Pancreas (tissue), 10 donors: ENCODE results near the gene SHANK3. TPM values are rescaled to one million over a fixed set of nuclear protein-coding genes. Genes with fewer than 3 reads are reported as not detected.
A peak's percentile ranks its signal among the peaks of the same experiment; 100 is the strongest.

Source experiments
- ATAC-seq, 4 donors: fragments of 200-7000 bp; cut with Tn5 transposase; one replicate each; pipeline versions ENCODE4 v1.8.0 to v1.9.1; 2020; ENCODE audit warnings: mild to moderate bottlenecking in 4 of 4, moderate library complexity in 4 of 4
- DNase-seq, 6 donors: peaks; one replicate each; pipeline ENCODE4 v3.0.0-alpha.2; 2020
- FAIRE-seq: peaks from 2 replicates; lab custom pipeline; 2012; peaks lifted over from hg19 to GRCh38; lab: Jason Lieb, UNC
- H3K27ac ChIP-seq, 4 donors: fragments of 200-600 bp; sonication (generic); 1 replicate in 3 of 4; 2 replicates in 1 of 4; pipeline versions ENCODE4 v1.5.0 to v1.8.0; 2020
- H3K27me3 ChIP-seq, 4 donors: fragments of 200-600 bp; one replicate each; pipeline ENCODE4 v1.8.0; 2021
- H3K36me3 ChIP-seq, 3 donors: fragments of 200-600 bp; sonication (generic) in 1 of 3; one replicate each; pipeline versions ENCODE4 v1.5.0 to v1.8.0; 2020 to 2021
- H3K4me1 ChIP-seq, 3 donors: fragments of 200-600 bp; one replicate each; pipeline ENCODE4 v1.8.0; 2021
- H3K4me3 ChIP-seq, 4 donors: fragments of 200-600 bp; sonication (generic) in 2 of 4; one replicate each; pipeline versions ENCODE4 v1.5.0 to v1.8.0; 2020 to 2021
- H3K9me3 ChIP-seq, 4 donors: fragments of 200-600 bp; one replicate each; pipeline ENCODE4 v1.8.0; 2021
- WGBS, 2 donors: extraction: QIAGEN DNeasy Blood & Tissue Kit; methylation state at CpG; one replicate each; pipeline ENCODE4 v1.1.7; 2013; 5-methylcytosine and 5-hydroxymethylcytosine counted together
- intact Hi-C, 3 donors: fragments of 100-400 bp; cut with DNase I; formaldehyde crosslinking; loops; one replicate each; pipeline versions ENCODE4 v1.11.1 to v1.14.2; 2022
- polyA plus RNA-seq, 2 donors: library from polyadenylated mRNA; stranded (reverse); fragments of 200-250 nt; gene quantifications; one replicate each; pipeline ENCODE4 v1.2.3, GENCODE V29; 2013
- total RNA-seq, 6 donors: library from RNA; stranded (reverse); fragmentation: NEBNext Ultra II Directional in 4 of 6; extraction: Animal tissue kit (Norgen Biotek cat#: 25700) in 4 of 6; gene quantifications; one replicate each; pipeline versions ENCODE4 v1.2.1 to v1.2.4, GENCODE V29; 2021 to 2023
- TF ChIP-seq, protein P1 (sequence below), 4 donors: fragments of 200-600 bp; sonication (generic) in 3 of 4; IDR thresholded peaks; one replicate each; pipeline versions ENCODE4 v1.5.0 to v1.8.0; 2021; ENCODE audit warnings: antibody characterized with exemption in 4 of 4
- donor health status: healthy with polysubstance abuse.
- donor health status: DM: no; HTN: no; CAD: no; lungs with moderate emphysema.
- donor health status: DM: no; HTN: no; CAD: no.
- donor health status: control.
- donor health status: control.
- donor health status: Bipolar disorder and iron deficiency.
- donor health status: DM: yes; HTN: yes; CAD: no.
- donor health status: DM: no; HTN: no; CAD: no.
- donor health status: DM: no; HTN: no; CAD: no.
- donor health status: DM: yes; HTN: yes; CAD: no.

SHANK3 gene
- total and polyA plus RNA-seq, 8 donors: 2.7 to 18.9 (median 4.4) TPM

DNA sequence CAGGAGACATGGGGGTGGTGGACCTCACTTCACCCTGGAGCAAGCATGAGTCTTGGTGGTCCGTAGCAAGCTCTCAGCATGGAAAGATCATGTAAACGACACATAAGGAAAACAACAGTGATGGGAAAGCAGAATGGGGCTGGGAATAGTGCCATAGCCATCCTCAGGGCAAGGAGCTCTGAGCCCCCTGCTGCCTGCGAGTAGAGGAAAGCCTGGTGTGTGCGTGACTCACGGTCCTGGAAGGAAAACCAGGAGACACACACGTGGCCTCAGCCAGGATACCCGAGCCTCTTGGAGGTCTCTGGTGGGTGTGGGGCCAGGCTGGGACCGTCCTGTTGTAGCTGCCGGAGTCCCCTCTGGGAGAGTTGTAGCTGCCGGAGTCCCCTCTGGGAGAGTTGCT lies 12.4 kb downstream of the SHANK3 start:
- Histone ChIP-seq H3K4me3 (no peak overlapping the region), H3K4me1 (no peaks in the 10 kb centered on the region), H3K27ac (no peak overlapping the region), H3K36me3 (no peaks in the 10 kb centered on the region), H3K27me3 (no peaks in the 10 kb centered on the region), H3K9me3 (no peaks in the 10 kb centered on the region)
- FAIRE-seq (no peak), ATAC-seq (no peak), DNase-seq (peak in 2 of 6 donors; percentile 7 to 21)
- intact Hi-C loops: no loop called here
- WGBS, 2 donors: 41 to 49% methylated on average over 10 of the region's 10 CpGs
- TF ChIP-seq, protein P1, sequence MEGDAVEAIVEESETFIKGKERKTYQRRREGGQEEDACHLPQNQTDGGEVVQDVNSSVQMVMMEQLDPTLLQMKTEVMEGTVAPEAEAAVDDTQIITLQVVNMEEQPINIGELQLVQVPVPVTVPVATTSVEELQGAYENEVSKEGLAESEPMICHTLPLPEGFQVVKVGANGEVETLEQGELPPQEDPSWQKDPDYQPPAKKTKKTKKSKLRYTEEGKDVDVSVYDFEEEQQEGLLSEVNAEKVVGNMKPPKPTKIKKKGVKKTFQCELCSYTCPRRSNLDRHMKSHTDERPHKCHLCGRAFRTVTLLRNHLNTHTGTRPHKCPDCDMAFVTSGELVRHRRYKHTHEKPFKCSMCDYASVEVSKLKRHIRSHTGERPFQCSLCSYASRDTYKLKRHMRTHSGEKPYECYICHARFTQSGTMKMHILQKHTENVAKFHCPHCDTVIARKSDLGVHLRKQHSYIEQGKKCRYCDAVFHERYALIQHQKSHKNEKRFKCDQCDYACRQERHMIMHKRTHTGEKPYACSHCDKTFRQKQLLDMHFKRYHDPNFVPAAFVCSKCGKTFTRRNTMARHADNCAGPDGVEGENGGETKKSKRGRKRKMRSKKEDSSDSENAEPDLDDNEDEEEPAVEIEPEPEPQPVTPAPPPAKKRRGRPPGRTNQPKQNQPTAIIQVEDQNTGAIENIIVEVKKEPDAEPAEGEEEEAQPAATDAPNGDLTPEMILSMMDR (IDR thresholded peaks at IDR 0.05): no peak

- Histone ChIP-seq H3K4me1 (no peaks in the 10 kb centered on the region), H3K4me3 (no peak overlapping the region), H3K36me3 (no peaks in the 10 kb centered on the region), H3K27ac (no peak overlapping the region), H3K9me3 (no peaks in the 10 kb centered on the region), H3K27me3 (no peaks in the 10 kb centered on the region)
- DNase-seq: no peak
- TF ChIP-seq, protein P1 (IDR thresholded peaks at IDR 0.05): no peak
- ATAC-seq: no peak
- 49 to 58% methylated on average over 9 of the region's 9 CpGs for WGBS, 2 donors
- intact Hi-C loops: no loop called here
- no peak for FAIRE-seq
Measured at GRCh38 chr22:50686794-50687193, 14.2 kb downstream of the SHANK3 start.

DNA sequence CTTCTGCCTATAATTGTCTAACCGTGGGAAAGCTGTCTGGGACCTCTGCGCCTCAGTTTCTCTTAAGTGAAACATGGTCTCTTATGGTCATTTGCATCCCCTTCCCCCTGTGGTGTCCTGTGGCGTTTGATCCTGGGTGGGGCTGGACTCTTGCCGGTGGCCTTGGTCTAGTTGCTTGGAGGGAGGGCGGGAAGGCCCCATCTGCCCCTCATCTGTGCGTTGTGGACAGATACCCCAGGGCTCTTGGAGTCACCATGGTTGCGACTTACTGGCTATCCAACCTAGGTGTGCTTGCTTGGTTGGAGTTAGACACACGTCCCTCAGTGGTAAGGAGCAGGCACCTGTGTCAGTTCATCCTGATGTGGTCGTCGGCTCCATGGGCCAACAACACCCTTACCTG lies 15.2 kb downstream of the SHANK3 start:
- WGBS, 2 donors: 60 to 62% methylated on average over 10 of the region's 10 CpGs
- no peaks in the 10 kb centered on the region for H3K36me3 ChIP-seq
- H3K4me3 ChIP-seq: no peak overlapping the region
- ATAC-seq: no peak
- DNase-seq: peak in 1 of 6 donors; percentile 18
- no peaks in the 10 kb centered on the region for H3K9me3 ChIP-seq
- intact Hi-C loops: no loop called here
- no peak overlapping the region for H3K27ac ChIP-seq
- H3K27me3 ChIP-seq: no peaks in the 10 kb centered on the region
- FAIRE-seq: no peak
- TF ChIP-seq, protein P1 (IDR thresholded peaks at IDR 0.05): no peak
- H3K4me1 ChIP-seq: no peaks in the 10 kb centered on the region

DNA sequence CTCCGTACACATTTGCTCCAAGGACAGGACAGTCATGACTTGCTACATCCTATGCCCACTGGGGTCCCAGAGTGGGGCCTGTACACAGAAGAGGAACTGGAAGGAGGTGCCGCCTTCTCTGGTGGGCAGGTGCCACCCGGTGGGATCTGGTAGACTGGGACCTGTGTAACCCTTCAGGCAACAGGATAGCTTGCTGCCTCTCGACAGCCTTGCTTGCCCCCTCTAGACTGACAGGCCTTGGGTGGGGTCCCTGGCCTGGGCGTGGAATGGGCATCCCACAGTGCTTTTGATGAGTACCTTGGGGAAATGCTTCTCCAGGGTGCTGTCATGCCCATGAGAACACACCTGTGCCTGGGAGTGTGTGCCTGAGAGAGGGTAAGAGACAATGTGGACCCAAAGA lies 15.8 kb downstream of the SHANK3 start:
- H3K27me3 ChIP-seq: no peaks in the 10 kb centered on the region
- no peak for ATAC-seq
- no peaks in the 10 kb centered on the region for H3K4me1 ChIP-seq
- peak in 2 of 6 donors; percentile 37 to 43 for DNase-seq
- TF ChIP-seq, protein P1 (IDR thresholded peaks at IDR 0.05): no peak
- no peaks in the 10 kb centered on the region for H3K36me3 ChIP-seq
- no peak for FAIRE-seq
- 68 to 70% methylated on average over 5 of the region's 5 CpGs for WGBS, 2 donors
- no peak overlapping the region for H3K27ac ChIP-seq
- H3K9me3 ChIP-seq: no peaks in the 10 kb centered on the region
- intact Hi-C loops: no loop called here
- no peak overlapping the region for H3K4me3 ChIP-seq

DNA sequence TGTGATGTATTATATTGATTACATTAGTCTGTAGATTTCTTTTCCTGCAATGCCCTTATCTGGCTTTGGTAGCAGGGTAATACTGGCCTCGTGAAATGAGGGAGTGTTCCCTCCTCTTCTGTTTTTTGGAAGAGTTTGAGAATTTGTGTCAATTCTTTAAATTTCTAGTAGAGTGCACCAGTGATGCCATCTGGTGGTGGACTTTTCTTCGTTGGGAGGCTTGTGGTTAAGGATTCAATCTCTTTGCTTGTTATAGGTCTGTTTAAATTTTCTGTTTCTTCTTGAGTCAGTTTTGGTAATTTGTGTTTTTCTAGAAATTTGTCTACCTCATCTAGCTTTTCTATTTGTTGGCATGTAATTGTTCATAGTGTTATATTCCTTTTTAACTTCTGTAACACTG lies 18.9 kb downstream of the SHANK3 start:
- Histone ChIP-seq H3K4me1 (no peaks in the 10 kb centered on the region), H3K27ac (no peak overlapping the region), H3K36me3 (no peaks in the 10 kb centered on the region), H3K9me3 (no peaks in the 10 kb centered on the region), H3K4me3 (no peak overlapping the region), H3K27me3 (no peaks in the 10 kb centered on the region)
- DNase-seq (peak in 1 of 6 donors; percentile 12), FAIRE-seq (no peak), ATAC-seq (peak in 1 of 4 donors; percentile 20)
- WGBS, 2 donors: 14% methylated on average over 2 of the region's 2 CpGs
- TF ChIP-seq, protein P1 (IDR thresholded peaks at IDR 0.05): peak in 1 of 4 donors; percentile 14
- intact Hi-C loops: no loop called here
